HTR-8/SVneo (cell line): ENCODE measurements around the gene ZBTB22.

Experiments
- DNase-seq: peaks from one replicate; pipeline ENCODE4 v3.0.0; 2011; ENCODE audit warnings: low spot score, mixed read lengths; ENCODE audit not compliant: insufficient read length
- FAIRE-seq: peaks from 2 replicates; lab custom pipeline; 2011; peaks lifted over from hg19 to GRCh38; lab: Jason Lieb, UNC

Gene ZBTB22

DNA sequence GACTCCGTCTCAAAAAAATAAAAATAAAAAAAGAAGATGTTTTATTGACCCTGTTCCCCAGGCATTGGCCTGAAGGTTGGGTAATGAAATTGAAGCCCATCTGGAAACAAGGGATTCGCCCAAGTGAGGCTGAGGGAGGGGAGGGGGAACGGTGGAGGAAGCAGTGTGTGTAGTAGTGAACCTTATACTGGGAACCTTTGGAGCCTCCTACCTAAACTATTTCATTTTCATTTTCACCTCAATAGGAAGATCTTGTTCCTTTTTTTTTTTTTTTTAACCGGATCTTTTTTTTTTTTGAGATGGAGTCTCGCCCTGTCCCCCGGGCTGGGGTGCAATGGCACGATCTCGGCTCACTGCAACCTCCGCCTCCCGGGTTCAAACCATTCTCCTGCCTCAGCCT is 13.2 kb upstream of the ZBTB22 start:
- DNase-seq (no peak), FAIRE-seq (no peak)

DNA sequence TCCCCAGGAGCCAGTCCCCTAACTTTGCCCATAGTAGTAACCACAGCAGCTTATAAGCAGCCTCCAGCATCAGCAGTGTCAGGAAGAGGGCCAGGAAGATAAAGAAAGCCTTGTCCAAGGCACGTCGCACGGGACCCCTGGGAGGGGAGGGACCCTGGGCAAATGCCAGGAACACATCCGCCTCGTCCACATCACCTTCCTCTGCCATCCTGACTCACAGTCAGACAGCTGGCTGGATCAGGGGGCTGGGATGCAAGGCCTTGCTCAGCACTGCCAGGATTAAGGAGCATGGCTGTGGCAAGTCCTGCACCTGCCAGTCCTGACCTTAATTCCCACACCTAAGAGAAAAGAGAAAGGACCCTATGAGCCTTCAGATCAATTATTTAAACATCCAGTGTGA is 11.5 kb upstream of the ZBTB22 start:
- peak; percentile 48 for FAIRE-seq
- DNase-seq, result no peak

DNA sequence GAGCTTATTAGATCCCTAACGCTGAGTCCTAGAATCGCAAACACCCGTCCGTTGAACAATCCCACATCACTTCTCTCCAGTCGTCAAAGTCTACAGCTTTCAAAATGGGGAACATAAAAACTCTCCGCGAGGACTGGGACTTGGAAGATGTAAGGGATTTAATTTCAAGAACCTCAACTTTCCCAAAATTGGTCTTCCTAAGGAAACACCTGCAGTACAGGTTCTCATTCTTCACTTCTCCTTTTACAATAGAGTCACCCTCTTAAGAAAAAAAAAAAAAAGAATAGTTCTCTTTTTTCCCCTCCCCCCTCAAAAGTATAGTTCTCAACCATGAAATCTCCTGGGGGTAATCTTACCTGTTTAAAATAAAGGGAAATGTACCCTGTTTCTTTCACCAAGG is 6.6 kb upstream of the ZBTB22 start:
- no peak for FAIRE-seq
- no peak for DNase-seq

DNA sequence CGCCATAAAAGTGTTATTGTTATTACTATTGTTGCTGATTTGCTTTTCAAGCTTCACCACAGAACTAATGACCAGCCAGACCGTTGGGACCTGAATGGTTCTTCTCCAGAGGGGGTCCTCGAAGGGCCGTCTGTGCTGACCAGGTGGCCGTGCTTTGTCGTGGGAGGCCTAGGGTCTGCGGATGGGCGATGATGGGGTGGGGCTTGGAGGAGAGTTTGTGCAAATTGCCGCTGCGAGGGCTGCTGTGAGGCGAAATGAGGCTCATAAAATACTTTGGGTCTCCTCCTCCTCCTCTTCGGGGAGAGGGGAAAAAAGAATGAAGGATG is 6.0 kb upstream of the ZBTB22 start:
- no peak for FAIRE-seq
- DNase-seq, result no peak

DNA sequence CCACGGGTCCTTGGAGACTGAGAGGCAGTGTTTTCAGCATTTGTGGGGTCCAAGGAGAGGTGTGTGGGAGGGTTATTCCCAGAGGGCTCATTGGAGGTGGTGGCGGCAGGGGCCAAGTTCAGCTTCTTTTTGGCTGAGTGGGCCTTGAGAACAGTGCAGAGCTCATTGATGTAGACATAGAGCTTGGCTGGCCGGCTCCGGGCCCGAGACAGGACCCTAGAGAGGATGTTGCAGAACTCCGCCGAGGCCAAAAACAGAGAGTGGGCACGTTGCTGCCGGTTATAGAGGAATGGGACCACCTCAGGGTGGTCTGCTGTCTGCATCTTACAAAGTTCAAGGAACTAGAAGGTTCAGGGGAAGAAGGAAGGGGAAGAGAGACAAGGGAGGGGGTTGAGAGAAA is 3.7 kb upstream of the ZBTB22 start:
- no peak for DNase-seq
- no peak for FAIRE-seq

DNA sequence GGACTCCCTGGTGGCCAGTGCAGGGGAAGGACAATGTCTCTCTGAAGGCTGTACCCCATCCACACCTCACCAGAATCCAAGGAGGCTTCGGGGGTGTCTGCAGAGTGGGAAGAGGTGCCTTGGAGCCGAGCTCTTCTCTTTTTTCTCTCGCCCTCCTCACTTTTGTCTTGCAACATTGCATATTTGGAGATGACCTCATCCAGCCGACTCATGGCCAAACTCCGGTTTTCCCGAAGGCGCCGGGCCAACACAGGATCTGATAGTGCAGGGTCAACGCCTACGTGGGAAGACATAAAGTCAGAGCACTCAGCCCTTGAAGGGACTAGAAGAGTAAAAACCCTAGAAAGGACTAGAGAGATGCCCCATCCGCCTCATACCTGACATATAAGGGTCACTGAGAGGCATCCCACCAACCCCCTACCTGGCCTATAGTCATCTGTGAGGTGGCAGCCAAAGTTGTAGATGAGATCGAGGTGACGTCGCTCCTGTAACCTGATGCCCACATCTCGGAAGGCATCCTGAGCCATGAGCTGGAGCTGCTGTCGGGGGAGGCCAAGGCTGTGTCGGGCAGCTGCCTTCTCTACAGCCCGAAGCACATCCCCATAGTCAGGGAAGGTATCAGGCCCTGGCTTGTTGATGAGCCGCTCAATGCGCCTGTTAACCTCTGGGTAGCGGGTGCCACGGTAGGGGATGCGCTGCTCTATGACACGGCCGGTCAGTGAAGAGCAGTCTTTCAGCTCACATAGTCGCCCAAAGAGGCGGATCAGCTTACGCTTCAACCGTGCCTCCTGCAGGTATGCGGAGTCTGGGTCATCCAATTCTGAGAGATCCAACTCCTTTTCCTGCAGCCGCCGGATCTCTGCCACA is 3.0 kb upstream of the ZBTB22 start:
- DNase-seq (no peak), FAIRE-seq (peak; percentile 13)

DNA sequence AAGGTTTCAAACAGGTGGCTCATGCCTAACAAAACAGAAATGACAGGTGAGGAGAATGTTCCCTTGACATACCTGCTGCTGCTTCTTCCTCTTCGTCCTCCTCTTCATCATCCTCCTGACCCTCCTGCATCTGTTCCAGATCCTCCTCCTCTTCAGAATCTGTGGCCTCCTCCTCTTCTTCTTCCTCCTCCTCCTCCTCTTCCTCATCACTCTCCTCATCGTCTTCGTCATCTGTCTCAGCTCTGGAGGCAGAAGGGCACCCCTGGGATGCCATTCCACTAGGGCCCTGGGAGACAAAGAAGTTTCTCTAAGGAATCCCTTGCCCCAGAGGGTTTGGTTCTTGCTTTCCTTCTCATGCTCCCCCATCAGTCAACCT is 2.4 kb upstream of the ZBTB22 start:
- FAIRE-seq (no peak), DNase-seq (no peak)

DNA sequence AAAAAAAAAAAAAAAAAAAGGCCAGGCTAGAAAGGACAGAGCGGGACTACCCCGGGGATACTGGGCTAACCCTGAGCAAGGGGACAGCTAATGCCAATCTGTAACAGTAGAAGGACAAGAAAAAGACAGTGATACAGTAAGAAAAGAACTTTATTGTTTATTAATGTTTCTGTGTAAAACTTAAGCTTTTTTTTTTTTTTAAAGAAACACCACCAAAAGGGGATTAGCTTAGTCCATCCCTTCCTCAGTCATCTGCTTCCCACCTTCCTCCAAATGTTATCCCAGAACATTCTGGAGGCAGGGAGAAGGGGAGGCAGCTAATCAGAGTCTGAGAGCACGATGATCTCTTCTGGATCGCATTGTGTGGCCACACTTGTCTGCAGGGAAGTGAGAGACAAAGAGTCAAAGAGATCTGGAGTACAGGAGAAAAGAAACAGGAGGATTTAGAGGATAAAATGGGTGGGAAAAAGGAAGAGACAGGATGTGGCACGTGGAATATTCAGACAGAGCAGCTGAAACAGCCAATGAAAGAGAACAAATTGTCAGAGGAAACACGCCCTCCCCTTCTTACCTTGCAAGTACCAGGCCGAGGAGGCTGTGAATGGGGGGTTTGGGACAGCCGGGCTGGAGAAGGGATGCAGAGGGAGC is 1.0 kb upstream of the ZBTB22 start:
- DNase-seq (no peak), FAIRE-seq (no peak)

DNA sequence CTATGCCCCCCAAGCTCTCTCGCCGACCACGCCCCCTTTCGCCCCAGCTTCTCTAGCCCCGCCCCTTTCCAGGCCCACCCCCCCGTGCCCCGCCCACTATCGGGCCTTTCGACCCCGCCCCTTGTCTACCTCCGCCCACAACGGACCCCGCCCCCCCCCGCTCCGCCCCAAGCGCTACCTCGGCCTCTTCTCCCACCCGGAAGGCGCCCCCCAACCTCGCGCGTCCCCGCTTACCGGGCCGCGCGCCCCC is 200 bp downstream of the ZBTB22 start:
- FAIRE-seq, result no peak

DNA sequence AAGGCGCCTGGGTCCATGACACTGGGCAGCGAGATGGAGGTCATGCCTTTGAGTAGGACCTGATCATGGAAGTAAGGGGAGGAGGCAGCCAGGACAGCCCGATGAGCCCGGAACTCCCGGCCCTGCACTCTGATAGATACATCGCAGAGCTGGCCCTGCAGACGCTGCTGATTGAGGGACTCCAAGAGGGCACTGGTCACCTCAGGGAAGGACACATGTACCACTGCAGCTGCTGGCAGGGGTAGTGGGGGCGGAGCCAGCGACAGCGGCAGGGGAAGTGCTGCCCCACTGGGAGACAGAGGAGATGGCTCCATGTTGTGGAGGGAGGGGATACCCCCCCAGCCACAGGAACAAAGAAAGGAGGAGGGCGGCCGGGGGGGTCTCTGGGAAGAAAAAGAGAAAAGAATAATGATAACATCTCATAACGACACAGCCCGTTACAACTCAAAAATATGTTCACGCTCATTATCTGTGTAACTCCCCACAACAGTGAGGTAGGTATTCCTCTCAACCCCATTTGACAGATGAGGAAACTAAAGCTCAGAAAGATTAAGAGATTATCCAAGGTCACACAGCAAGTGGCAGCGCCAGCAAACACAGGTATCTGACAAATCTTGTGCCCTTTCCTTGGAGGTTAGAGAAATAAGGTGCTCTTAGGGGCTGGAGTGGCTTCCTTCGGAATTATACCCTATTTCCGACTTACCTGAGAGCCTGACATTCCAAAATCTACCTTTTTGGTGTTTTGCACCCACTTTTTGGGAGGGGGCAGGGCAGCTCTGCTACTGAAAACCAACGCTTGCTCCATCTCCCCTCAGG is 733 bp downstream of the ZBTB22 start:
- FAIRE-seq (no peak), DNase-seq (no peak)

More for the DNA sequence above, 200 bp downstream of the ZBTB22 start:
- no peak for DNase-seq

DNA sequence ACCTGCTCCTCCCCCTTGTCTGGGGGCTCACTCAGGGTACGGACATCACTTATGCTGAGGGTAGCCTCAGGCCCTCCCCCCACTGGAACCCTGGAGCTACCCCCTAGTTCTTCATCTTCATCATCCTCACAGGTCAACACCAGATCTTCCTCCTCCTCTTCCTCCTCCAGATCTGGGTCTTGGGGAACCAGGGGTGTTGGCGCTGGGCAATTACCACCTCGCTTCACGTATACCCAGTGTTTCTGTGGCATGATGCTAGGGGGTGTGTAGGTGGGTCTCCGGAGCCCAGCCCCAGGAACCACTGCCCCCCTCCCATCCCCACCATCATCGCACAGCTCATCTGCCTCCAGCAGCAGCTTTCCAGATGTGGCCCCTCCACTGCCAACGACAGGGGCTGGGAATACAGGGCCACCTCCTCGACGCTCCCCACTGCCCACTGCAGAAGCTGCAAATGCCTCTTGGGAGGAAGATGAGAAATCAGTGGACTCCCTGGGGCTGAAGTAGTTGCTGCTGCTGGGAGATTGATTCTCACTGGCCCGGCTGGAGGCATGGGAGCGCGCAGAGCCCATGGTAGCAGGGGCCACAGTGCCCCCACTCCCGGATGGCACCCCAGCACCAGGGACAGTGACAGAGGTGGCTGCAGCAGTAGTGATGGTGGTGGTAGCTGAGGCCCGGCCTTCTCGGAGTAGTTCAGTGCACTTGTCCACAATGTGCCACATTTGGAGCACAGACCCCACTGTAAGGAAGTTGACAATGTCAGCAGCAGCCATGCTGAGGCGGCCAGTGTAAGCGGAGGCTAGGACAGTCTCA is 1.5 kb downstream of the ZBTB22 start:
- FAIRE-seq (no peak), DNase-seq (no peak)

DNA sequence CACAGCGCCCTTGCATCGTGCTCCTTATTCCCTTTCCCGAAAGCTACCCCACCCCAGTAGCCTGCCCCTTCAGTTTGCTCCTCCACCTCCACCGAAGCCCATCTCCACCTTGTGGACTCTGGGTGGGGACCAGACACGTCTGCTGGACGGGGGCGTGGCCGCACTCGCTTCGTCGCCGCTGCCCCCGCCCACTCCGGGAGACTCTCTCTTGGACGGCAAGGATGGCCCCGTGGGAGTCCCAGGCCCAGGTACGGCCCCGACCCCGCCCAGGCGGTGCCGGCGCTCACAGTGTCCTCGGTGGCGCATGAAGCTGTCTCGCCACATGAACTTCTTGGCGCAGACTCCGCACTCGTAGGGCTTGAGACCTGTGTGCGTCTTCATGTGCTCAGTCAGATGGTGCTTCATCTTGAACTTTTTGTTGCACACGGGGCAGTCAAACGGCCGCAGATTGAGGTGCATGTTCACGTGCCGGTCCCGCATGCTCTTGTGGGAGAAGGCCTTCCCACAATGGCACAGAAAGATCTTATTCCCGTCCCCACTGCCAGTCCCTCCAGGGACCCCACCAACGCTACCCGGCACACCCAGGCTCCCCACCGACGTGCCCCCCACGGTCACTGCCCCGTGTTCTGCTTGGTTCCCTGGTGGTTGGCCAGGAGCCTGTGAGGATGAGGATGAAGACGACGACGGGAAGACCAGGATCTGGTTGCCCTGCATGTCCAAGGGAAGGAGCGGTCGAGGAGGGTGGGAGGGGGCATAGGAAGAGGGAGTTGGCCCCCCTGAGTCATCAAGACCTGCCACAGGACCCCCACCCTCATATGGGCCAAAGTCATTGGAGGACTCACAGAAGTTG is 2.4 kb downstream of the ZBTB22 start:
- DNase-seq, result no peak

DNA sequence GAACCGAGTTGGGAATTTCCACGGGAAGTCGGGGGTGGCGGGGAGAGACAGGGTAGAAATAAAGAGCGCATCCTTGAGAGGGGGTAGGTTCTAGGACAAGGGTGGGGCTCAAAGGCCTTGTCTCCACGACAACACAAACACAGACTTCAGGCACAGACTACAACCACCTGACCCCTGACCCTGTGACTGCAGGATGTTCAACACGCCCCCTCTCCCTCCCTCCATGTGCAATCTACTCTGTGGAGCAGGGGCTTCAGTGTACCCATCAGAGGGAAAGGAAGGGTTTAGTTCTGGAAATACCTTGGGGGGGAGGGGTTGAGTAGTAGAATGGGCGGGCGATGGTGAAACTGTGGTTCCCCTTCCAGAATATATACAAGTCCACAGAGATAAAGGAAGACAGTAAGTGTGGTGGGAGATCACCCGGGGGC is 3.0 kb downstream of the ZBTB22 start:
- DNase-seq (no peak), FAIRE-seq (no peak)

More for the DNA sequence above, 2.4 kb downstream of the ZBTB22 start:
- FAIRE-seq, result no peak

DNA sequence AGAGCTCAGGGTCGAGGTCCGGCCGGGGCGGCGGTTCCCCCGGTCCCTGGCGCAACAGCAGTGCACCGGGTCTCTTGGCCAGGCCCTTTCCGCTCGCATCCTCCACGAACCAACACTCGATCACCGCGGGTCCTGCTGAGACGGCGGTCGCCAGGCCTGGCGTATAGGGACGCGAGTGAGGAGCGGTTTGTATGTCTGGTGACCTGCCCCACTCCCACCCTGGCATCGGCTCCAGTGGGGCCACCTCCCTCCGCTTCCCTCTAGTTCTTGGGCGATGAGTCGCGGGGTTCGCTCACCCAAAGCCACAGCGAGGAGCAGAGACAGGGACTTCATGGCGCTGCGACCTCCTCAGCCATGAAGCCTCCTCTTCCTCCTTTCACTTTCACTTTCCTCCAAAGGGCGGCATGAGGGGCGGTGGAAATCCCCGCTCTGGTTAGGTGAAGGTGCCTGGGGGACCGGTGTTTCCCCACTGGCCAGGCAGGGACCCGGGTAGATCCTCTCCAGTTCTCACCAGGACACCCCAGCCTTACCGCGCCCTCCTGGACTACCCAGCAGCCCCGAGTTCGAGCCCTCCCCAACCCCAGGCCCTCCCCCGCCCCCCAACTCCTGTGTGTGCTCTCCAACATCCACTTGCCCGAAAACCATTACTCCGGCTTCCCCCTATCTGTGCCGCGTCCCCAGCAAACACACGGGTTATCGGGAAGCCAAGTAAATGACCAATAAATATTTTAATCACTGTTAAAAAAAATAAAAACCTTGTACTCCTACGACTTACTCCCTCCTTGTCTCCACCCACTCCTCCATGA is 3.6 kb downstream of the ZBTB22 start, which contains the start of gene TAPBP:
Gene TAPBP (minus strand): TSS at position 370 of the 806 bp plus-strand sequence. CDS start 37 bp downstream, at position 333.
- DNase-seq (no peak), FAIRE-seq (no peak)

DNA sequence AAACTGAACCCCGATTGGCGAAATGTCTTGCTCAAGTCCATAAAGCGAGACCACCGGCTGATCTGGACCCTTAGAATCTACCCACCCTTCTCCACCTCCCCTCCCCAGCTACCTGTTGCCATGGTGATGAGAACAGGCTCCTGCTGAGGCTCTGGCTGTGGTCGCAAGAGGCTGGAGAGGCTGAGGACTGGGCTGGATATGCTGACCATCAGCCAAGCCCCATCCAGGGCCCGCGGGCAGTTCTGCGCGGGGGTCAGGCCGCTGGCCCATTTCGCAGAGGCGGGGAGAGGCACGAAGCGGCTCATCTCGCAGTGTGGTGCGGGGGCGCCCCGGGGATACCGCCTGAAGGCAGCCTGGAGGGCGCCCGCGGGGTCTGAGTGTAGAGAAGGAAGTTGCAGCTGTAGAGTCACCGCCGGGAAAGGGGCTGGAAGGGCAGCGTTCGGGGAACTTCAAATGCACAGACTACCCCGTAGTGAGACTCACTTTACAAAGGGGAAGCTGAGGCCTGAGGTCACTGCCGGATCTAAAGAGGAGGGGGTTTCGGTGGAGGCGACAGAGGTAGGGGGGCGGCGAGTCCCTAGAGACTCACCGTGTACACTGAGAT is 4.3 kb downstream of the ZBTB22 start:
- FAIRE-seq (no peak), DNase-seq (no peak)

DNA sequence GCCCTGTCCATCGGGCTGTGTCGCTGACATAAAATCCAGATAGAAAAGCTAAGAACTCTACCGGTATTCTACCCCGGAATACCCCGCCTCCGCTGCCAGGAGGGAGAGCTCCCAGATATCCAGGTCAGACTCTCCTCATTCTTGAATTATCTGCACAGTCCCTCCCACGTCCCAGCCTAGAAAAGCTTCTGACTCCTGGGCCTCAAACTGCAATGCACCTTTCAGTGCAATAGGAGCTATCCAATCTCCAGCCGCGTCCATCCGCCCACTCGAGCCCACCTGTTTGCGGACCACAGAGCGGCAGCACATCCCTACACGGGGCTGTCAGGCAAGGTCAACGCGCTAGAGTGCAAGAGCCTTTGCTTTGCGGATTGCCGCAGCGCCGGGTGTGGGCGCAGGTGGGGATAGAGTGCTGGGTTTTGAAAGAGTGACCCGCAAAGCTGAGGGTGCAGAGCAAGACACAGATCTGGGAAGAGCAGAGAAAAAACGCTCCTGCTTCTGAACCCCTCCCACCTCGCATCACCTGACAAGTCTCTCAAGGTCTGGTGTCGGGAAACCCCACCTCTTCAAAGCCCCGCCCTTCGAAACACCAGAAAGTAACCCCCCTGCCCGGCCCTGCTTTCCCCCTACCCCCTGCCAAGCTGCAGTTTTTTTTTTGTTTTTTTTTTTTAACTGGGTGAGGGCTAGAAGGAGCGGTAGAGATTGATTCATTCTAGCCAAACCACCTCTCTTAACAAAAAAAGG is 5.0 kb downstream of the ZBTB22 start:
- FAIRE-seq, result no peak

DNA sequence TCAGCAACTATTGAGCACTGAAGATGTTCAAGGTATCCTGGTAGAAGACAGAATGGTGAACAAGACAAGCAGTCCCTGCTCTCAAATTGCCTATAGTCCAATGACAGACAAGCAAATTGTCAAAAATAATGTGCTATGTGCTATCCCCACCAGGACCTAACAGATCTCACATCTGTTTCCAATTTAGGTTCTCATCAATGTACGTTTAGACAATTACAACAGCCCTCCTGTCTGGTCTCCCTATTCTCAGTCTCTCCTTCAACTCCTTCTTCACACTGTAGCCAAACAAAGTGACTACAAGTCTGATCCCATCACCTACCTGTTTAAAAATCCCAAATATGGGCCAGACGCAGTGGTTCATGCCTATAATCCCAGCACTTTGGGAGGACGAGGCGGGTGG is 11.2 kb downstream of the ZBTB22 start:
- no peak for DNase-seq
- FAIRE-seq, result no peak

More for the DNA sequence above, 5.0 kb downstream of the ZBTB22 start:
- DNase-seq, result peak; percentile 84

DNA sequence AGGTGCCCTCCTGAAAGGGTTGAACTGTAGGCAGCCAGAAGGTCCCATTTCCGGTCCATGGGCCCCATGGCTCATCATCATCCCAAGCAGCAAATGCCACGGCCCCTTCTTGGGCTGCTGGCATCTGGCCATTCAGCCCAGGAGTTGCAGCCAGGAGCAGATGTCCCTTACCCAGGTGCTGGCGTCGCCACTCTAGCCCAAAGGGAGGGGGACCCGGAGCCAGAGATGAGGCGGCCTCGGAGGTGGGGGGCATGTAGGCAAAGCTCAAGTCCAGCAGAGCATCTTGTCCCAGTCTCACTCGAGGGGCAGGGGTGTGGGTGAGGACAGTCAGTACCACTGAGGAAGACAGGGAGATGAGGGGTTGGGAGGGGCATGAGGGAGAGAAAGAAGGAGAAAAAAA is 12.5 kb downstream of the ZBTB22 start:
- FAIRE-seq (no peak), DNase-seq (no peak)
